ENCODE measurements around the gene PER3. TPM values are rescaled to one million over a fixed set of nuclear protein-coding genes. Genes with fewer than 3 reads are reported as not detected.

PER3 gene
- total and polyA plus RNA-seq, 9 of the 15 experiments (the other 6 are each of a cell fraction or from before 2014, with no cell fraction given) = 11.9 to 22.5 (median 14.6) TPM

DNA sequence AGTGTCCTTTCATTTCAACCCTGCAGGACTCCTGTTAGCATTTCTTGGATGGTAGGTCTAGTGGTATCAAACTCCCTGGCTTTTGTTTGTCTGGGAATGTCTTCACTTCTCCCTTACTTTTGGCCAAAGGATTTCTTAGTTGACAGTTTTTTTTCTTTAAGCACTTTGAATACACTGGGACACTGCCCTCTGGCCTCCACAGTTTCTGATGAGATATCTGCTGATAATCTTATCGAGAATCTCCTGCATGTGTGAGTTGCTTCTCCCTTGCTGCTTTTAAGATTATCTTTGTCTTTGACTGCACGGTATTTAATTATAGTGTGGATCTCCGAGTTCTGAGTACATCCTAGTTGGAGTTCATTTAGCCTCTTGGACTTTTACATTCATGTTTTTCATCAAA, 55.4 kb downstream of the PER3 start (continued):
- TF ChIP-seq, protein P1, sequence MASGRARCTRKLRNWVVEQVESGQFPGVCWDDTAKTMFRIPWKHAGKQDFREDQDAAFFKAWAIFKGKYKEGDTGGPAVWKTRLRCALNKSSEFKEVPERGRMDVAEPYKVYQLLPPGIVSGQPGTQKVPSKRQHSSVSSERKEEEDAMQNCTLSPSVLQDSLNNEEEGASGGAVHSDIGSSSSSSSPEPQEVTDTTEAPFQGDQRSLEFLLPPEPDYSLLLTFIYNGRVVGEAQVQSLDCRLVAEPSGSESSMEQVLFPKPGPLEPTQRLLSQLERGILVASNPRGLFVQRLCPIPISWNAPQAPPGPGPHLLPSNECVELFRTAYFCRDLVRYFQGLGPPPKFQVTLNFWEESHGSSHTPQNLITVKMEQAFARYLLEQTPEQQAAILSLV (tag; IDR thresholded peaks at IDR 0.05) = no peak

DNA sequence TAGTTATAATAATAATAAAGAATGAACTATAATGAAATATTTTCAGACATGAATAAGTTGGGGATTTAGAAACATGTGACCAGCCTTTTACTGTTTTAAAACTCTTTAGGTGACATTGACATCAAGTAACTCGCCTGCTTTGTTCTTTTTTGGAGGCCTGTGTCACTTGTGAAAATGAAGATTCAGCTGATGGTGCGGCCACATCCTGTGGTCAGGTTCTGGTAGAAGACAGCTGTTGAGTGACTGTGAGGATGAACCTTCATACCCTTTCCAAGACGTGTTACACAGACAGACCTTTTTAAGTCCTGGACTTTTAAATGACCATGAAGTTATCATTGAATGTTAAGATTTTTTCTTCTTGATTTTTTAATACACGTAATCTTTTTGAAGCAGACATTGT, 58.4 kb downstream of the PER3 start:
- ChIA-PET POLR2A (no interaction called here), CTCF (ENCODE audit: low intra/inter-chr PET ratio) (no interaction called here)
- Histone ChIP-seq H3K9me3 (replicated peaks; ENCODE audit: control insufficient read depth, insufficient read depth, low read depth, low read length) (0 out of 2 replicates have a peak, but pooled peaks cover 1% of the 10 kb centered on the region), H3K36me3 (ENCODE audit: control insufficient read depth, insufficient read depth, low read length) (peaks cover 51% of the 10 kb centered on the region), H3K9ac (ENCODE audit: insufficient read depth in 1 of 2, low read depth in 2 of 2, low read length in 2 of 2) (no peak overlapping the region), H3K79me2 (ENCODE audit: control insufficient read depth, insufficient read depth, low read length) (no peaks in the 10 kb centered on the region), H3K4me1 (replicated peaks in 1 of 2; ENCODE audit: control insufficient read depth in 2 of 2, insufficient read depth in 2 of 2, low read length in 2 of 2) (no peaks in the 10 kb centered on the region), H3K27ac (ENCODE audit: extremely low read depth, low read depth, low read length) (no peak overlapping the region), H4K20me1 (replicated peaks; ENCODE audit: control insufficient read depth, insufficient read depth, low read length) (no peaks in the 10 kb centered on the region), H3K4me2 (ENCODE audit: insufficient read depth, low read length) (no peak overlapping the region), H3K27me3 (ENCODE audit: control insufficient read depth in 2 of 2, insufficient read depth in 2 of 2, low read length in 2 of 2) (no peaks in the 10 kb centered on the region), H3K9me1 (ENCODE audit: control insufficient read depth, insufficient read depth, low read length) (no peaks in the 10 kb centered on the region), H3K4me3 (no peak overlapping the region), H2AFZ (ENCODE audit: low read depth, low read length) (no peak overlapping the region)
- no peak for FAIRE-seq
- TF ChIP-seq RCOR1 (IDR thresholded peaks at IDR 0.05; ENCODE audit: borderline replicate concordance in 1 of 2, low read depth in 2 of 2, low read length in 2 of 2) (no peak), DIDO1 (tag; IDR thresholded peaks at IDR 0.05; ENCODE audit: low read depth) (no peak), ZNF23 (CRISPR knock-in tag; IDR thresholded peaks at IDR 0.05) (no peak), HDAC8 (tag; IDR thresholded peaks at IDR 0.05) (no peak), NFXL1 (CRISPR knock-in tag; IDR thresholded peaks at IDR 0.05) (no peak), MED1 (CRISPR knock-in tag; IDR thresholded peaks at IDR 0.05; ENCODE audit: borderline replicate concordance) (no peak), NBN (IDR thresholded peaks at IDR 0.05; ENCODE audit: low read depth) (no peak), ZNF583 (CRISPR knock-in tag; IDR thresholded peaks at IDR 0.05) (no peak), ZNF165 (CRISPR knock-in tag; IDR thresholded peaks at IDR 0.05; ENCODE audit: borderline replicate concordance) (no peak)
- TF ChIP-seq, protein P2, sequence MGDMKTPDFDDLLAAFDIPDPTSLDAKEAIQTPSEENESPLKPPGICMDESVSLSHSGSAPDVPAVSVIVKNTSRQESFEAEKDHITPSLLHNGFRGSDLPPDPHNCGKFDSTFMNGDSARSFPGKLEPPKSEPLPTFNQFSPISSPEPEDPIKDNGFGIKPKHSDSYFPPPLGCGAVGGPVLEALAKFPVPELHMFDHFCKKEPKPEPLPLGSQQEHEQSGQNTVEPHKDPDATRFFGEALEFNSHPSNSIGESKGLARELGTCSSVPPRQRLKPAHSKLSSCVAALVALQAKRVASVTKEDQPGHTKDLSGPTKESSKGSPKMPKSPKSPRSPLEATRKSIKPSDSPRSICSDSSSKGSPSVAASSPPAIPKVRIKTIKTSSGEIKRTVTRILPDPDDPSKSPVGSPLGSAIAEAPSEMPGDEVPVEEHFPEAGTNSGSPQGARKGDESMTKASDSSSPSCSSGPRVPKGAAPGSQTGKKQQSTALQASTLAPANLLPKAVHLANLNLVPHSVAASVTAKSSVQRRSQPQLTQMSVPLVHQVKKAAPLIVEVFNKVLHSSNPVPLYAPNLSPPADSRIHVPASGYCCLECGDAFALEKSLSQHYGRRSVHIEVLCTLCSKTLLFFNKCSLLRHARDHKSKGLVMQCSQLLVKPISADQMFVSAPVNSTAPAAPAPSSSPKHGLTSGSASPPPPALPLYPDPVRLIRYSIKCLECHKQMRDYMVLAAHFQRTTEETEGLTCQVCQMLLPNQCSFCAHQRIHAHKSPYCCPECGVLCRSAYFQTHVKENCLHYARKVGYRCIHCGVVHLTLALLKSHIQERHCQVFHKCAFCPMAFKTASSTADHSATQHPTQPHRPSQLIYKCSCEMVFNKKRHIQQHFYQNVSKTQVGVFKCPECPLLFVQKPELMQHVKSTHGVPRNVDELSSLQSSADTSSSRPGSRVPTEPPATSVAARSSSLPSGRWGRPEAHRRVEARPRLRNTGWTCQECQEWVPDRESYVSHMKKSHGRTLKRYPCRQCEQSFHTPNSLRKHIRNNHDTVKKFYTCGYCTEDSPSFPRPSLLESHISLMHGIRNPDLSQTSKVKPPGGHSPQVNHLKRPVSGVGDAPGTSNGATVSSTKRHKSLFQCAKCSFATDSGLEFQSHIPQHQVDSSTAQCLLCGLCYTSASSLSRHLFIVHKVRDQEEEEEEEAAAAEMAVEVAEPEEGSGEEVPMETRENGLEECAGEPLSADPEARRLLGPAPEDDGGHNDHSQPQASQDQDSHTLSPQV (IDR thresholded peaks at IDR 0.05) = no peak
- in situ Hi-C loops (cut with MboI) = no loop called here
- no TSS peak for BruUV-seq (replicated peaks)
- intact Hi-C loops (cut with micrococcal nuclease) = no loop called here
- WGBS (ENCODE audit: insufficient coverage, low coverage, missing lambda C conversion rate) = 74% methylated on average over 4 of the region's 4 CpGs
- no peak for DNase-seq (ENCODE audit: extremely low read depth in 1 of 4, low spot score in 3 of 4)
- ATAC-seq = no peak

Measured in K562 (cell line).